Measurements from ENCODE around the gene SIM1. TPM values are rescaled to one million over a fixed set of nuclear protein-coding genes. Genes with fewer than 3 reads are reported as not detected.

Gene SIM1
- total and polyA plus RNA-seq, 8 donors, result 1.5 to 6.0 (median 4.1) TPM

DNA sequence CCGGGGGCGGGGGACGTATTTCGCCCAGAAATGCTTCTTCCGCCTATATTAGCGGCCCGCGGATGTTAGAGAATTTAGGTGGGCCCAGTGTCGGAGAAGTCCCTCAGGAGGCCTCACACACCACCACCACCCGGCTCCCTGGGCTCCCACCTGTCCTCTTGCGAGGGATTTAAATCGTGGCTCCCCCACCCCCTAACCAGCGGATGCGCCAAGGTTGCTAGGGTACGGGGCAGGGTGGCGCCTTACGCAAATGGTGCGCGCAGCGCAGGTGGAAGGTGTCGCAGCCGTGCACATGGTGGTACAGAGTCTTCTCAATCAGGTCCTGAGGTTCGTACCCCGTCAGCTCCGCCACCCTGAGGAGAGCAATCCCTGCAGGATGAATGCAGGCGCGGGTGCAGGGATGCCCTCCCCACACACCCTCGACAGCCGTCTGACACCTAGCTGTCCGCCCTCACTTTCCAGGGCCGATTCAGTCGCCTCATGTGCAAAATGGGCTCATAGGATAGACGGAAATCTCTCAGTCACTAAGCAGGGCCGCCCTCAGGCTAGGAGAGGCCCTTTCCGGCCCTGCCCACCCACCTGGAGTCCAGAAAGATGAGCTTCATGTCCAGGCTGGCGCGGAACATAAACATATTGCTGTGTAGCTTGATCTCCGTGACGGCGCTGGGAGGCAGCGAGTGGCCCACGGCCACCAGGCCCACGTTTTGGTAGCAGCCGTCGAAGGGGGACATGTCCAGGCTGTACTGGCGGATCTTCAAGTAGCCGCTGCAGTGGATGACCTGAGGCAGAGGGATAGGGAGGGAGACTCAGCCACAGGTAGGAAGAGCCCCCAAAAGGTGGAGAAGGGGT lies 16.6 kb downstream of the SIM1 start:
- Histone ChIP-seq H3K9me3 (no peaks in the 10 kb centered on the region), H3K27me3 (peaks cover 0 to 3% (median 0%) of the 10 kb centered on the region in 4 donors), H3K27ac (no peak overlapping the region), H3K4me1 (no peaks in the 10 kb centered on the region), H3K36me3 (peaks cover 0 to 12% (median 0%) of the 10 kb centered on the region in 3 donors), H3K4me3 (no peak overlapping the region)
- WGBS, 2 donors, result 80 to 85% methylated on average over 47 of the region's 47 CpGs
- intact Hi-C loops (cut with DNase I), result no loop called here
- ATAC-seq, result no peak
- peak in 1 of 6 donors; percentile 57 for DNase-seq
- no peak for FAIRE-seq
- TF ChIP-seq, protein P1, sequence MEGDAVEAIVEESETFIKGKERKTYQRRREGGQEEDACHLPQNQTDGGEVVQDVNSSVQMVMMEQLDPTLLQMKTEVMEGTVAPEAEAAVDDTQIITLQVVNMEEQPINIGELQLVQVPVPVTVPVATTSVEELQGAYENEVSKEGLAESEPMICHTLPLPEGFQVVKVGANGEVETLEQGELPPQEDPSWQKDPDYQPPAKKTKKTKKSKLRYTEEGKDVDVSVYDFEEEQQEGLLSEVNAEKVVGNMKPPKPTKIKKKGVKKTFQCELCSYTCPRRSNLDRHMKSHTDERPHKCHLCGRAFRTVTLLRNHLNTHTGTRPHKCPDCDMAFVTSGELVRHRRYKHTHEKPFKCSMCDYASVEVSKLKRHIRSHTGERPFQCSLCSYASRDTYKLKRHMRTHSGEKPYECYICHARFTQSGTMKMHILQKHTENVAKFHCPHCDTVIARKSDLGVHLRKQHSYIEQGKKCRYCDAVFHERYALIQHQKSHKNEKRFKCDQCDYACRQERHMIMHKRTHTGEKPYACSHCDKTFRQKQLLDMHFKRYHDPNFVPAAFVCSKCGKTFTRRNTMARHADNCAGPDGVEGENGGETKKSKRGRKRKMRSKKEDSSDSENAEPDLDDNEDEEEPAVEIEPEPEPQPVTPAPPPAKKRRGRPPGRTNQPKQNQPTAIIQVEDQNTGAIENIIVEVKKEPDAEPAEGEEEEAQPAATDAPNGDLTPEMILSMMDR (IDR thresholded peaks at IDR 0.05), result no peak

DNA sequence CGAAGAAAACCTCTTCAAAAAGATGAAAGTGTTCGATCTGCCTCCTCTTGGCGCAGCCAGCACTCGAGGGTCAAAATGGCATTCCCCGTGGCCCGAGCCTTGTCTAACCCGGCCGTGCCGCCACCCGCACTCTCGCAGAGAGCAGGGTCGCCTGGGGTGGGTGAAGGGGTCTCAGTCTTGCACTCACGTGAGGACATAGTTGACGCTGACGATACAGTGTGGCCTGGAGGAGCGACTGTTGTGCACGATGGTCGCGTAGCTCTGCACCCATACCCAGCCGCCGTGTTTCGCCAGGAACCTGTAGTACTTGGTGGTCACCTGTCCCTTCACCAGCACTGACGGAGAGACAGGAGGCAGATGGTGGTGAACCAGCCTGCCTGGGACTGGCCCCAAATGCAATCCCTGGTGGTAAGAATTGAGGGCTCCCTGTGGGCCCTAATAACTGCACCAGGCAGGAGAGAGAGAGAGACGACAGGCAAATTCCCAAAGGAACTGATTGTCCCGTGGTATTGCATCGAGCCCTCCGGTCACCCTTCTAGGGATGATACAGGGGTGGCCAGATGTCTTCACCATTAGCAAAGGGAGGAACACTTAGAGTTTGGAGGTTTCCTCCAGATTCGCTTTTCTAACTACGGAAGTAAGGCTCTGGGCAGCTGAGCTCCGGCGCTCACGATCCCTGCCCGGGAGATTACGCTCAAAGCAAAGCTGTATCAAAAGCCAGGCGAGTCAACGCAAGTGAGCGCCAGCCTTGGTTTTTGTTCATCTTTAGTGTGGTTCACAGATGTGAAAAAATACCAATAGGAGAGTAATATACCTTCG lies 17.4 kb downstream of the SIM1 start:
- no peak for DNase-seq

GRCh38 chr6:100446115-100447080 lies 18.3 kb downstream of the SIM1 start:
- Histone ChIP-seq H3K27ac (peak overlapping the region in 3 of 4 donors; percentile 19 to 50 (median 28)), H3K27me3 (peaks cover 0 to 3% (median 0%) of the 10 kb centered on the region in 4 donors), H3K36me3 (peaks cover 0 to 12% (median 0%) of the 10 kb centered on the region in 3 donors), H3K9me3 (no peaks in the 10 kb centered on the region), H3K4me1 (no peaks in the 10 kb centered on the region), H3K4me3 (no peak overlapping the region)
- FAIRE-seq (no peak), ATAC-seq (peak; percentile 46 to 73 (median 60)), DNase-seq (peak in 2 of 6 donors; percentile 23 to 62)
- WGBS, 2 donors, result 39 to 40% methylated on average over 23 of the region's 23 CpGs
- TF ChIP-seq, protein P1 (IDR thresholded peaks at IDR 0.05), result no peak
- intact Hi-C loops (cut with DNase I), result no loop called here

More for the DNA sequence above, 17.4 kb downstream of the SIM1 start:
- WGBS, 2 donors, result 76 to 85% methylated on average over 38 of the region's 38 CpGs
- ATAC-seq (no peak), FAIRE-seq (no peak)
- Histone ChIP-seq H3K9me3 (no peaks in the 10 kb centered on the region), H3K27me3 (peaks cover 0 to 3% (median 0%) of the 10 kb centered on the region in 4 donors), H3K27ac (no peak overlapping the region), H3K36me3 (peaks cover 0 to 12% (median 0%) of the 10 kb centered on the region in 3 donors), H3K4me1 (no peaks in the 10 kb centered on the region), H3K4me3 (no peak overlapping the region)
- intact Hi-C loops (cut with DNase I), result no loop called here
- TF ChIP-seq, protein P1 (IDR thresholded peaks at IDR 0.05), result no peak

DNA sequence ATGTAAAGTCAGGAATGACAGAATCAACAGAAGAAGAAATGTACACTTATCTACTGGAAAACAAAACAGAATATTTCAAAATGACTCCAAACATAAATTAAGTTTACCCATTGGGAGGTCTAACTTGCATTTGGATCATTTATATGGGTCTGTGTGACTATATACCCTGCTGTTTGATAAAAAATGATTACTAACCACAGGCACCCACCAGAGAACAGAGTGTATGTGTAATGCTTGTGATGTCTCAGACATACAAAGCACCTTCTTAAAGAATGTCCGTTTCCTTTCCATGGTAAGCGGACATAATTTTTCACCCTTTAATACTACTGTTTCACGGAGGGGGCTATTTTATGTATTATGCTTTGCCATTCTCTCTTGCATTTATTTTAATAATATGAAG lies 19.2 kb downstream of the SIM1 start:
- FAIRE-seq (no peak), DNase-seq (no peak), ATAC-seq (no peak)
- Histone ChIP-seq H3K36me3 (peaks cover 0 to 12% (median 0%) of the 10 kb centered on the region in 3 donors), H3K9me3 (no peaks in the 10 kb centered on the region), H3K27ac (no peak overlapping the region), H3K27me3 (peaks cover 0 to 3% (median 0%) of the 10 kb centered on the region in 4 donors), H3K4me1 (no peaks in the 10 kb centered on the region), H3K4me3 (no peak overlapping the region)
- WGBS, 2 donors, result 62 to 75% methylated on average over 3 of the region's 3 CpGs
- TF ChIP-seq, protein P1 (IDR thresholded peaks at IDR 0.05), result no peak
- intact Hi-C loops (cut with DNase I), result no loop called here
